Skin of body (tissue), 2 donors: Measurements from ENCODE around the gene NXPH1. TPM values are rescaled to one million over a fixed set of nuclear protein-coding genes. Genes with fewer than 3 reads are reported as not detected.

ENCODE experiments used
- DNase-seq: peaks from one replicate; lab custom pipeline; 2025; lab: John Stamatoyannopoulos, UW
- total RNA-seq: library from RNA; depleted of rRNA; stranded (reverse); fragments of >200 nt; gene quantifications from one replicate; pipeline ENCODE4 v1.2.3, GENCODE V29; 2014

NXPH1 gene
- total RNA-seq, 1 donor from 2014 or later: 0.10 TPM

DNA sequence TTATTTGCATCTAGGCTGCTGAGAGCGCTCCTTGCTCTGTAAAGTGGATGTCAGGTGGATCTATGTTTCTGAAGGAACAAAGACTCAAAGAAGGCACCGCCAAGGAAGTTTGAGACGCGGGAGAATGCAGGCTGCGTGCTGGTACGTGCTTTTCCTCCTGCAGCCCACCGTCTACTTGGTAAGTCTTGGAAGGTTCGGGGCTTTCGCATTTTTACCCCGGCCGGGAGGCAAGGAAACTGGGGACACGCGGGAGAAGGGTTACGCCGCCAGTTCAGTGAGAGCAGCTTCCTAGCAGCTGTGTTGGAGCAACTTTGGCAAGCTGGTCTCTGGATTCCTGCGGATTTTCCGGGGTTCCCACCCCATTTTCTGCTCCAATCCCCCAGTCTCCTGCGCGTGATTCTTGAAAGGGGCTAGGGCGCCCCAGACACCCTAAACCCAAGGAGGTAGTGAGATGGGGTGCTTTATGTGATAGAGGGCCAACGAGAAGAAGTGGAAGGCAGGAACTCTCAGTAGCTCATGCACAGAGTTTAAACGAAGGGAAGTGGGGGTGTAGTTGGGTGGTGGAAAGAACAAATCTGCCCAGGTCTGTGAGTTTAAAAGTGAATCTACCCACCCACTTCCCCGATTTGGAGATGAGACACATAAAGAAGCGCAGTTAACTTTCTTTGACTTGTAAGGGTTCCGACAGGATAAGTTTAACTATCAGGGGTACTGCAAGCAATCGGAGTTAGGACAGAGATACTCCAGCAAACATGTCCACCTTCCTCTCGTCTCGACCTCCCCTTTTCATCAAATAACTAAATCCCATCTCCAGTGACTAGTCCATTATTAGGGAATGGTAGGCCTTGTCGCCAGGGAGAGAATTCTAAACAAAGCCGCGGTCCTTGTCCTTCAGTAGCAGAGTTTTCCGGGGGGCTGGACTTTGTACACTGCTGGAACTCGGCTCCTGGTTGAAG is 2.5 kb downstream of the NXPH1 start:
- DNase-seq: no peak

DNA sequence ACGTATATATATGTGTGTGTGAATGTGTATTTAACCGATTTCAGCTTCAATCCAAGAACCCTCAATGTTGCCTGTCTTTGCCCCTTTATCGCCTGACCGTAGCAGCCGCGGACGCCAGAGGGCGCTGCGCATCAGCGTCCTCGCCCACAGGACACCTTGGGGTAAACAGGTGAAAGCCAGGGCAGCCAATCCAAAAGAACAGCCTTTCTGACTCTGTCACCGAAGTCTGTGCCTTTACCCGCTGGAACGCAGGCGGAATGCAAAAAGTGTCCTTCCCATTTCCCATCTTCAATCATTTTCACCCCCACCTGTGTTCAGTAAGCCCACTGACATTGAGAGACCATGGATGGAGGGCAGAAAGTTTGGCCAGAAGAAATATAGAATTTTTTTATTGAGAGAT is 3.6 kb downstream of the NXPH1 start:
- DNase-seq: no peak

DNA sequence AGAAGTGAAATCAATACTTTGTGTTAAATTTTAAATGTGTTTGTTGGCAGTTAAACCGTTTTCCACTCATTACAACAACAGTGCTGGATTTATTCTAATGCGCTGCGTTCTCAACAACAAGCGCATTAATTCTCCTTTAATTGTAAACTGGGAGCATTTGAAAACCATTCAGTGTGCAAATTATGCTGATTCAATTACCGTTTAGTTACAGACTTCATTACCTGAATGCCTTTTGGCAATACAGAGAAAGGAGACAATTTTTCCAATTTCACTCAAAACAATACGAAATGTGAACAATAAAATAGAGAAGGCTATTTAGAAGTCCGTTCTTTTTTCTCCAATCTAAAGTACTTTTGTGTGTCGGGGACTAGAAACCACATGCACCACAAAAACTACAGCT is 4.2 kb downstream of the NXPH1 start:
- no peak for DNase-seq

DNA sequence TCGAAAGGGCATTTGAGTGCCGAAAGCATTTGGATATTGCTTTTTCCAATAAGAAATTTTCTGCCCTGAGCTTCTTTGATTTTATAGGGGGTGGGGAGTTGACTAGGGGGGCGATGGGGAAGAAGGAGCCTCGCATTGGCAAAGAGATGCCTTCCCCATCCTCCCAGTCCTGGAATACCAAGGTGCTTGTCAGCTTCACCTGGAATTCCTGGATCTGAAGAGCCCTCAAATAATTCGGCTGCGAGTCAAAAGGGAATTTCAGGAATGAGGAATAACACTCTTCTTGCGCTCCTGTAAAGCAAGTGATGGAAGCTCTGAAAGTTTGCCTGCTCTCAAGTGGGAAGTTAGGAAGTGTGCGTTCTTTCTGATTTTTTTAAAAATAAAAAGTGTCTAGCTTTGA is 7.3 kb downstream of the NXPH1 start:
- DNase-seq: no peak

DNA sequence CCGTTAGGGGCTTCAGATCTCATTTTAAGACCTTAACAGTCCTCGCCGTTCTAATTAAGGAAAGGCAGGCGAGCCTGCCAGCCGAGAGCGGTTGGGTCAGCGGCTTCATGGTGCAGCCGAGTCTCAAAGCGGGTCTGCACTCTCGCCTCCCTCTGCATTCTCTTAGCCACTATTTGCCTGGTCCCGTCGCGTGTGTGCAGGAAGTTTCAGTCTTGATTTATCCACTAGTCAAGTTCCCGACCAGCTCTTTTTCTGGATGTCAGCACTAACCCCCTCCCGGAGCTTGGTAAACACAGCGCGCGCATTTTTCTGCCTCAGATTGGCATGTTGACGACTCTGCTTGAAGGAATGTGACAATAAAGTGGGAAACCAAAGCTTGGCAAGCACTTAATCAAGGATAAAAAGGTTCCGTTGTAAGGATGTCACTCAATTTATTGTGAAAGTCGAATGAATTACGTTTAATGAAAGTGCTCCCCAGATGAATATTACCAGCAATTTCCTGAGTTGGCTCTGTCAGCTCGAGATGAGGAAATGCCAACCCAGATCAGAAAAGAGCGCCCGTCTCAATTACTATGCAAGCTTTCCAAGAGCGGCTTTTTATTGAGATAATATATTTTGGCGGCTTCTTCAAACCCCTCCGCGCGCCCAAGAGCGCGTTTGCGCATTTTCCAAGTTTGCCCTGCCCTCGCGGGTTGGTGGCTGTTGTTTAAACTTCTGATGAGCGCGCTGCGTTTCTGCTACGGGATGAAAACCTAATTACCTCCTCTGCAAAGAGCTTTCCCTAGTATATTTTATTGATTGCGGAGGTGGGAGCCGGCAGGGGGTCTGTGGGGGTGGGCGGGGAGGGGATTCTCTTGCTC is 7.9 kb downstream of the NXPH1 start:
- no peak for DNase-seq

DNA sequence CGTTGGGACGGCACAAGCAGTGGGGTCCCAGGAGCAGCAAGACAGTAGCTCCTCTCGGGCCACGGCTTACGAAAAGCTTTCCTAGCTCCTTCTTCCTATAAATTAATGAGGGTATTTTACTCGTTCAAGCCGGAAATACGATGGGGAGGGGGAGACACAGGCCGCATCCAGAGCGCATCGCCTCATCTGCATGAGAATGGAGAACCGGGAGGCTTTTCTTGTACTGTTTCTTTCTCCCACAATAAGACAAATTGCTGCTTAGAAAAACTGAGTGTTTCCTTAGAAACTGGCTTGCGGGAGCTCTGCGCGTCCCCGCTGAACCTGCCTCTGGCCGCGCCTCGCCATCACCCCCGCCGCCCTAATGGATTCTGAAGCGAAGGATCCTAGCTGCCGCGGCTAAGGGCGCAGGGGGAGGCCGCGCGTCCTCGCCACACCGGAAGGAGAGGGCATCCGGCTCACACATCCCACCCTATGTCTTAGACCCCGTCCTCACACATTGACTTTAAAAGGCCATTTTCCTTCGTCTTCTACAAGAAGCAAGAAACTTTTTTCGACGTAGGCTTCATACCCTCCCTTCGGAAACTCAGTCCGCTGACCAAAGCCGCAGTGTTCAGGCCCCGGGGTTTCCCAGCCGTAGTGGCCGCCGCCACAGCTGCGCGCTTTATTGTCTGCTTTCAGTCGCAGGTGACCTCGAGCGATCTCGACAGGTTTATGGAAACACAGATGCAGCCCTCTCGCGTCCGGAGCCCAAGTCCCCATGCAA is 8.8 kb downstream of the NXPH1 start:
- no peak for DNase-seq

DNA sequence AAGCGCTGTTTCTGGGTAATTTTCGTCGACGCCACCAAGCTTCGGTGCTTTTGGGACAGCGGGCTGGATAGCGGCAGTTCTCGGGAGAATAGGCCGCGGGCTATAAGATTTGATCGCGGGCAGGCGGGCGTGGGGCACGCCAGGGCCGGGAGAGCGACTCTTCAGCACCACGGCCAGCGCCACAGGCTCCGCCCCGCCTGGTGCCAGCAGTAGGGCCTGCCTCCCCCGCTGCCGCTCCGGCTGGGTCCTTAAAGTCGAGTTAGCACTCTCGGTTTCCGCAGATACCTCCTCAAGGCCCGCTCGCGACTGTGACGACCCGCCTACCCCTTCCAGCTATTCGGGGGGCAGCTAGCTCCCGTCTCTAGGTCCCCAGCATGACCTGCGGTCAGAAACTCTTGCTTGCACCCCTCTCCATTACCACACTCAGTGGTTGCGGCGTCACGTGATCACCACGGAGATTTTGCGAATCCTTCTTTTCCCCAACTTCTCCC is 9.4 kb downstream of the NXPH1 start:
- DNase-seq: peak; percentile 70

DNA sequence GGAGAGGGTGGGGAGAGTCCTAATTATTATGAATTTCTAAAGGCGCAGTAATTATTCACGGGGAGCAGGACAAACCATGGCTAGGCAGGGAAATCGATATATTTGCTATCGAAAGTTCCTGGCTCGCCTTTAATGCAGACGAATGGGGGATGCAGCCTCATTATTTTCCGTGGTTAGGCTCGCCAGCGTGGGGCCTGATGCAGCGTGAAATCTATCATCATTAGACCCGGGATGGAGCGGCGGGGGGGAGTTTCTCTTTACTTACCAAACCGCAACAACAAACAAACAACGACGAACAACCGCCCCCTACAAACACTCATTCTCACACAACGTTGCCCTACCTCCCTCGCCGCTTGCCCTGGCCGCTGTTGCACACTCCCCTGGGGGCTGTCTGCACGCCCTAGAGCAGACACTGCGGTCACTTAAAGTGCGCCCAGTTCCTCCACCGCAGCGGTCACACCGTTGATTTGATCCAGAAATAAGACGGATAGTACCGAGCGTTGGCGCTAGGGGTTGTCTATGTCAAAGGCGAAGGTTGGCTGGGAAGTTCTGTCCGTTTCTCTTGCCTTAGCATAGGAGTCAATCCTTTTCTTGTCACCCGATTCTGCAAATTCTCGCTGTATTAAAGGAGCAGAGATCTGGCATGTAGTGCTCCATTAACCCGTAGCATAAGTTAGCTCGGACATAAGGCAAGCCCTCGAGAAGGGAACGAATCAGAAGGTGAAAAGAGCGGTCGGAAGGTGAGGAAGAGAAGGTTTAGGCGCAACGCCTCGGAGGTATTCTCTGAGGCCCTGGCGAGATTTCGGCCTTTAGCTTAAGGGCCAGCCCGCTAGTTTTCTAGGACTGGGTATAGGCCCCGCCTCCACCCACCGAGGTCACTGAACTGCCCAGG is 10.4 kb downstream of the NXPH1 start:
- DNase-seq: no peak

DNA sequence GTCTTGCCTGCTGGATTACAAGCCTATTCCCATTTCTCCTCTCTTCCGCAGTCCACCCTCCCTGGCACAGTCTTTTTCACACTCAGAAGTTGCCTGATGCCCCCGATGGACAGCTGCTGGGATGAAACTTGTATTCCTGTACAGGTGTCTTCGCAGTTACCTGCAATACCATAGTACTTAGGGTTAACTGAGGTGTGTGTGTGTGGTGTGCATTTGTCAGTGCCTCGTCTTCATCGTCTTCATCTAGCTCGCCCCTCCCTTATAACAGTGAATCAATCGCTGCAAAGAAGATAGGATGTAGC is 11.0 kb downstream of the NXPH1 start:
- DNase-seq: no peak

DNA sequence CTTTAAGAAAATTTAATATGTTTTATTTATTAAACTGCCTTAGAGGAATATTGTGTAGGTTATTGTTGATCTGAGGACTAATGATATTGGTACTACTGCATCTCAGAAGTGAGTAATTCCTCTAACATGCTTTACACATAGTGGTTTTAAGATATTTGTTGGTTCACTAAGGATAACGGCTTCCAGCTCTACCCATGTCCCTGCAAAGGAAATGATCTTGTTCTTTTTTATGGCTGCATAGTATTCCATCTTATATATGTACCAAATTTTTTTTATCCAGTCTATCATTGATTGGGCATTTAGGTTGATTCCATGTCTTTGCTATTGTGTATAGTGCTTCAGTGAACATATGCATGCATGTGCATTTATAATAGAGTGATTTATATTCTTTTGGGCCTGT is 20.1 kb downstream of the NXPH1 start:
- DNase-seq: no peak

DNA sequence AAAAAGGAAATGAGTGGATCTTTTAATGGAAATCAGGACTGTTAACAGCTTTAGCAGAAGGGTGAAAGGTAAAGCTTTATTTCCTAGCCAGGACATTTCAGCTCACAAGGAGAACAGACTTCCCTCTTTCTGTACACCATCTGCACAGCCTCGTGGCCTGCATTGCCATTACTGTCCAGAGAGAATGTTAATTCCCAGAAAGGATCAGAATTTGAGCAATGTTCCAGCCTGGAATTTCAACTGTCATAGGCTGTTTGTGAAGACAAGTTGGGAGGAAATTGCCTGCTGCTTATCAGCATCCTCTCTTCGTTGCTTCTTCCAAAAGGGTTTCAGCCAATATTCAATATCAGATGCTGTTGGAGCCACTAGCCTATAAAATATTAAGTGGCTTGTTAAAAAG is 22.0 kb downstream of the NXPH1 start:
- DNase-seq: no peak

DNA sequence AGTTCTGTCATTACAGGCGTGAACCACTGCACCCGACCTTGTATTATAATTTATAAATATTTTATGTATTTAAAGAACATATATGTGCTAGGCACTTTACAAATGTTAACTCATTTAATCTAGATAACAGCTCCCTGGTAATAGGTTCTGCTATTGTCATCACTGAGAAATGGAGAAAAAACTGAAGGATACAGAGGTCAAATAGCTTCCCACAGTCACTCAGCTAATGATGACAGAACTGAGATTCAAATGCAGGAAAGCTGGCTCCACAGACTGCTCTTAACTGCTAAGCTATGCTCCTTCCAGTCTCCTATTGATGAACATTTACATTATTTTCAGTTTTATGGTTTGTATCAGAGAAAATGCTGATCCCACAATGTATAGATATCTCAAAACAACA is 28.9 kb downstream of the NXPH1 start:
- no peak for DNase-seq

DNA sequence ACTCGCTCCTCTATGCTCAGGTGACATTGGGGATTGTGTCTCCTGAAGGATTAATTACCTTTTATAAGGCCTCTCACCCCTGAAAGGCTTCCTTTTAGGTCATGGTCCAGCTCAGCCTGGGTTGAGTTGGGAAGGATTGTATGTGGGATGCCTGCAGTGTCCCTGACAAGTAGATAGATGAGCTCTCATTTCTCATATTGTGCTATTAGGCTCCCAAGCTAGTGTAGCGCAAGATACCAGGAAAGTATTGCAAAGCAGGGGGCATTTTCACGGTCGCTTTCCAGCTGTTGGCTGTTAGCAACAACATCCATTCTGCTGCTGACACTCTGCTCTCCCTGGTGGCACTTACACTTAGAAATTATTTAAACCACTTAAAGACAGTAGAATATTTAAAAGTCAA is 31.9 kb downstream of the NXPH1 start:
- DNase-seq: no peak

DNA sequence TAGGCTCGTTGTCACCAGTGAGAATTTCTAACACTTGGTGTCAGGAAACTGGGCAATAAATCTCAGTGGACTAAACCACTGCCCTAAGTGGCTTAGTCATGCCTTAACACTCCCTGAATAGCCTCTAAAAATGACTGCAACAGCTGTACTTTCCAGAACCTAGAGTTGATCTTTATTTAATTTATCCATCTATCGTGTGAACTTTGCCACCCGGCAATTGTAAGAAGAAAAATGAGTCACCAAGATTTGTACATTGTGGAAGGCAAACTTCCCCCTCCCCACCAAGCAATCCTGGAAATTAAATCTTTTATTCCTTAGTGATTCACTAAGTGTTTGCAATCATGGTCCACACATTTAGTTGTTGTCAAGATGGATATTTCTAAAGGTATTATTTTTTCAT is 47.1 kb downstream of the NXPH1 start:
- no peak for DNase-seq

DNA sequence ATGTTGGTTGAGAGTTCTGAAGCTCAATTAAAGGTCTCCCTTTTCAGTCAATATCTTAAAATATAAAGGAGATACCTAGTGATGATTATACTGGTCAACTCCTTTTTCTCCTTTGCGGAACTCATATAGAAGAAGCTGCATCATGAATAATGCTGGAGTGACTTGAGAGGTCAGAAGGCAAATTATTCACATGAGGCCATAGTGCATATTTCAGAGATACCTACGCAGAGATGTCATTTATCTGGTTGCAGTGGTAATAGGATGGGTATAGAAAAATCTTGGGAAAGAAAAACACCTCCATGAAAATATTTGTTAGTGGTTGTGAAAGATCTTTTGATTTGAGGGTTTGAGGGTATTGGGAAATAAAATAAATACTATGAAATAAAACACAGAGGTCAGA is 47.7 kb downstream of the NXPH1 start:
- DNase-seq: no peak

DNA sequence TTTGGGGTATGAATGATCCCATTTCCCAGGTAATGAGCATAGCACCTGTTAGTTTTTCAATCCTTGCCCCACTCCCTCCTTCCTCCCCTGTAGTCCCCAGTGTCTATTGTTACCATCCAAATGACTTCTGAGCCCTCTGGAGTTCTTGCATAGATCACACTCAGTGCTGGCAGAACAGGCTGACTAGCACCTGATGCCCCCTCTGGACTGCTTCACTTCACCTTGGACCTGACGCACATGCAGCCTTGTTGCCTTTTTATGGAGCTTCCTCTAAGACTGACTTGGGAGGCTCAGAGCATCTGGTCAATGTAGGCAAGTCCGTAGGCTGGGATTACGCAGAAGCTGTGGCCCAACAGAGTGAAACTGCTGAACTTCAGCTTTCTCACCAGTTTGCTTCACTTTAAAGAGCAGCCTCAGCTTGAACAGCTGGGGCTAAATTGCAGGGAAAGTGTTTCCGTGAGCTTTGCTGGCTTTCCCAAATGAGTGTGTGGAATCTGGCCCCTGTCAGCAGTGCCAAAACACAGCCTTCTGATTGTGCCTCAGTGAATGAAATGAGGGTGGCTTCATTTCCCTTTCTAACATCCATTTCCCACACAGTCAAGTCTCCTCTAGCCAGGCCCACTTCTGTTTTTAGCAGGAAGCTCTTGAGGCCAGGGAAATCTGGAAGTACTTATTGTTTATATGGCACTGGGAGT is 48.5 kb downstream of the NXPH1 start:
- peak; percentile 87 for DNase-seq

DNA sequence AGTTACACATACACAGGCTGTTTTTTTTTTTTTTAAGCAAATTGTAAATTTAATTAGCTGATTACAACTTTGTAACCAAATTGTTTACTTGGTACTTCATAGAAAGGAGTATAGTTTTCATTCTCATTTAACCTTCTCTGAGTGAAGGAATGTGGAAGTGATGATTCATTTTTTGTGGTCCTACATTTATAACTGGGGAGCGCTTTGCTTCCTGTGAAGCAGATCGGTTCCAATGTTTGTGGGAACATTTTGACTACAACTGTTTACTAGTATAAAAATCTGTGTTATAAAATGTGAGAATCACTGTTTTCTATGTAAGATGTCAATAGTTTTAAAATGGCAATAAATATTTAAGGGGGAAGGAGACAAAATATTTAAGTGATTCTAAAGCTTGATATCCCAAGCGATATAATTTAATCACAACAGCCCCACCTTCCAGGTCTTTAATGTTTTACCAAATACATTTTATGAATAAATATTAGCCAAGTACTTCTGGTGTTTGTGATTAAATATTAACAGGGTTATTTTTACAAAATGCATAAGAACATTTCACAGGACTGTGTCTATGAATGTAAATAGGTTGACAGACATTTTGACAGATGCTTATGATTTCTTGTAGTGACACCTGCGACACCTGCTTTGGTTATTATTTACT is 57.1 kb downstream of the NXPH1 start:
- DNase-seq: no peak

DNA sequence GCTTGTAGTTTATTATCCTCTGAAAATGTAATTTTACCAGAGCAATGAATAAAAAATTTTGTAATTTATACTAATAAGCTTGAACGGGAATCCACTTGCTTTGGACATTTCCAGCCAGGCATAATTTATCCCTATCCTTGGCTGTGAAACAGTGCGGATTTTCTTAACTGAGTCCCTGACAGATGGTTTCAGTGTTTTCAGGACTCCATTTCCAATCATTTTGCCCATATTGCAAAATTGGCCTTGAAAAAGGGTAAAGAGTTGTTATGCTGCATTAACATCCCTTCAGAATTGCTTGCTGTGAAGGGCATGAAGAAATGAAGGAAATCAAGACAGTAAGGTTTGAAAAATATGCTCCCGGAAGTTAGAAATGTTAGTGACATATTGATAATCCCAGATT is 57.7 kb downstream of the NXPH1 start:
- DNase-seq: no peak
